ENCODE results near the gene PPA1.
"Not testable (repeated sequence)": the region's sequence is repeated elsewhere in the genome, so short reads cannot be mapped to it uniquely, and the experiment has no call there.

DNA sequence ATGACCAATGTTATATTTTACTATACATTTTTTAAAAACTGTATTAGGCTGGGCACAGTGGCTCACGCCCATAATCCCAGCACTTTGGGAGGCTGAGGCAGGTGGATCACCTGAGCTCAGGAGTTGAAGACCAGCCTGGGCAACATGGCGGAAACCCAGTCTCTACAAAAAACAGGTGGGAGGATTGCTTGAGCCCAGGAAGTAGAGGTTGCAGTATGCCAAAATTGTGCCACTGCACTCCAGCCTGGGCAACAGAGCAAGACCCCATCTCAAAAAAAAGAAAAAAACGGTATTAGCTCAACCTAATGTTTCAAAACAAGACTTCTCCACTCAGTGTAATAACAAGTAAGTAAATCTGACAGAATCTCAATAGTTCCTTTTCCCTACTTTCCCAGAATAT is 73.9 kb downstream of the PPA1 start:
- TF ChIP-seq CTCF, POLR2A (IDR thresholded peaks at IDR 0.05): not testable (repeated sequence)
